HEK293 (cell line): ENCODE results near the gene MCF2L.

Experiments
- GLIS2 ChIP-seq: fragments of 450-650 bp; formaldehyde crosslinking; IDR thresholded peaks from 2 replicates; pipeline ENCODE4 v1.5.1; 2016; ENCODE audit warnings: missing biosample characterization, missing genetic modification characterization
- MYNN ChIP-seq: fragments of 450-650 bp; formaldehyde crosslinking; IDR thresholded peaks from 2 replicates; pipeline ENCODE4 v1.5.1; 2016; ENCODE audit warnings: missing biosample characterization, missing genetic modification characterization, borderline replicate concordance
- SCRT2 ChIP-seq: fragments of 450-650 bp; formaldehyde crosslinking; IDR thresholded peaks from 2 replicates; pipeline ENCODE4 v1.5.1; 2016; ENCODE audit warnings: missing biosample characterization, missing genetic modification characterization
- SP7 ChIP-seq: fragments of 450-650 bp; formaldehyde crosslinking; IDR thresholded peaks from 2 replicates; pipeline ENCODE4 v1.5.1; 2016; ENCODE audit warnings: missing biosample characterization, missing genetic modification characterization
- YY2 ChIP-seq: fragments of 450-650 bp; formaldehyde crosslinking; IDR thresholded peaks from 2 replicates; pipeline ENCODE4 v1.5.1; 2016; ENCODE audit warnings: missing biosample characterization, missing genetic modification characterization
- ZFP41 ChIP-seq: fragments of 450-650 bp; formaldehyde crosslinking; IDR thresholded peaks from 2 replicates; pipeline ENCODE4 v1.5.1; 2016; ENCODE audit warnings: missing biosample characterization, missing genetic modification characterization, borderline replicate concordance
- ZNF169 ChIP-seq: fragments of 450-650 bp; formaldehyde crosslinking; IDR thresholded peaks from 2 replicates; pipeline ENCODE4 v1.5.1; 2016; ENCODE audit warnings: missing biosample characterization, missing genetic modification characterization
- ZNF174 ChIP-seq: fragments of 450-650 bp; formaldehyde crosslinking; IDR thresholded peaks from 2 replicates; pipeline ENCODE4 v1.5.0; 2017; ENCODE audit warnings: missing biosample characterization, mild to moderate bottlenecking, missing genetic modification characterization
- ZNF2 ChIP-seq: fragments of 450-650 bp; formaldehyde crosslinking; IDR thresholded peaks from 2 replicates; pipeline ENCODE4 v1.5.1; 2016; ENCODE audit warnings: missing biosample characterization, missing genetic modification characterization
- ZNF274 ChIP-seq, 2 experiments: fragments of 200-500 bp in 1 of 2; fragments of 450-650 bp in 1 of 2; sonication (Bioruptor generic) in 1 of 2; formaldehyde crosslinking in 1 of 2; IDR thresholded peaks; 2 replicates each; pipeline versions ENCODE4 v1.5.1 to v1.6.1; 2014 to 2016; ENCODE audit warnings: borderline replicate concordance in 1 of 2, inconsistent platforms in 1 of 2, low read length in 1 of 2, missing biosample characterization in 1 of 2, missing genetic modification characterization in 1 of 2
- ZNF394 ChIP-seq: fragments of 450-650 bp; formaldehyde crosslinking; IDR thresholded peaks from 2 replicates; pipeline ENCODE4 v1.5.1; 2016; ENCODE audit warnings: missing biosample characterization, missing genetic modification characterization, mild to moderate bottlenecking, moderate library complexity, borderline replicate concordance
- ZNF423 ChIP-seq: fragments of 450-650 bp; formaldehyde crosslinking; IDR thresholded peaks from 2 replicates; pipeline ENCODE4 v1.5.1; 2016; ENCODE audit warnings: missing biosample characterization, missing genetic modification characterization
- ZNF48 ChIP-seq: fragments of 450-650 bp; formaldehyde crosslinking; IDR thresholded peaks from 2 replicates; pipeline ENCODE4 v1.5.1; 2016; ENCODE audit warnings: missing biosample characterization, missing genetic modification characterization
- ZNF514 ChIP-seq: fragments of 450-650 bp; formaldehyde crosslinking; IDR thresholded peaks from 2 replicates; pipeline ENCODE4 v1.5.1; 2016; ENCODE audit warnings: missing biosample characterization, missing genetic modification characterization
- ZNF585B ChIP-seq: fragments of 450-650 bp; formaldehyde crosslinking; IDR thresholded peaks from 2 replicates; pipeline ENCODE4 v1.5.1; 2016; ENCODE audit warnings: missing biosample characterization, missing genetic modification characterization
- ZNF596 ChIP-seq: fragments of 450-650 bp; IDR thresholded peaks from 2 replicates; pipeline ENCODE4 v1.5.0; 2018; ENCODE audit warnings: missing biosample characterization, mild to moderate bottlenecking, missing genetic modification characterization, moderate library complexity
- ZNF600 ChIP-seq: fragments of 450-650 bp; formaldehyde crosslinking; IDR thresholded peaks from 2 replicates; pipeline ENCODE4 v1.5.1; 2016; ENCODE audit warnings: missing biosample characterization, missing genetic modification characterization
- ZNF76 ChIP-seq: fragments of 450-650 bp; formaldehyde crosslinking; IDR thresholded peaks from 2 replicates; pipeline ENCODE4; 2016; ENCODE audit warnings: low read depth, missing biosample characterization, missing genetic modification characterization, borderline replicate concordance
- TF ChIP-seq, protein P1 (sequence below): fragments of 450-650 bp; formaldehyde crosslinking; IDR thresholded peaks from 2 replicates; pipeline ENCODE4 v1.5.1; 2016; ENCODE audit warnings: missing biosample characterization, missing genetic modification characterization
- TF ChIP-seq, protein P2 (sequence below): fragments of 450-650 bp; formaldehyde crosslinking; IDR thresholded peaks from 2 replicates; pipeline ENCODE4 v1.5.1; 2016; ENCODE audit warnings: missing biosample characterization, missing genetic modification characterization
- TF ChIP-seq, protein P3 (sequence below): fragments of 450-650 bp; formaldehyde crosslinking; IDR thresholded peaks from 2 replicates; pipeline ENCODE4 v1.5.1; 2016; ENCODE audit warnings: missing biosample characterization, missing genetic modification characterization, borderline replicate concordance
- TF ChIP-seq, protein P4 (sequence below): fragments of 450-650 bp; formaldehyde crosslinking; IDR thresholded peaks from 2 replicates; pipeline ENCODE4 v1.5.1; 2017; ENCODE audit warnings: missing biosample characterization, mild to moderate bottlenecking, missing genetic modification characterization, moderate library complexity

MCF2L gene

DNA sequence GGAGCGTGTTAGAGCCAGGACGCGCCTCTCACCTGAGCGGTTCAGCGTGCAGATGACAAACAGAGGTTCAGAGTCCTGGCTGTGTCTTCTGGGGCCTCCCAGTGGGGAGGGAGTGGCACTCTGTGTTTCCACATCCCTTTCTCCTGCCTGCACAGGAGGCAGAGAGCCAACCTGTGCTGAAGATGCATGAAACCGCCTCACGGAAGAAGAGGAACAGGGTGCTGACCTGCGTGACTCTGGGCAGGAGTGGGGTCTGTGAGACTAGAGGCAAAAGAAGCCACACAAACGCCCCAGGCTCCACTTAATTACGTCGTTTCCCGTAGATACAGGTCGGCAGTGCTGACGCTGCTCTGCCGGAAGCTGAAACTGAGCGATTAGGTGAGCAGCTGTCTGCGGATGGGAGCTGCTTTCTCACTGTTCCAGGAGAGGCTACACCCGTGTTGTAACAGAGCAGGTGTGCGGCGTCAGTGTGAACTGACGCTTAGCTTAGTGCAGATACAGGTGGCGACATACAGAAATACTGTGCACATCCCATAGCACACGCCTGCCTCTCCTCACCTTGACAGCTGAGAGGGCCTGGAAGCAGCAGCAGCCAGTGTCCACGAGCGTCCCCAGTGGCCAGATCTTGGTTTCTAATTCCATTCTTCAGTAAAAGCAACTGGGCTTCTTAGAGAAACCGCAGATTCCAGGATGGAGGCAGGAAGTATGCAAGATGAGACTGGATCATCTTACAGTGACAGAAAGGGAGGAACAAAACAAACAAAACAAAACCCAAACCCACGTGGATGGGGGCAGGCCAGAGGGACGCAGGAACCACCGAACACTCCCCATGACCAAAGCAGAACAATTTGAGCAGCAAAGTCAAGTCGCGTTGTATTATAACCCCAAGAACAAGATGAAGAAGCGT lies 37.7 kb upstream of the MCF2L start (continued):
- TF ChIP-seq YY2 (tag by site-specific recombination) (no peak), ZNF169 (tag by site-specific recombination) (no peak), ZNF2 (tag by site-specific recombination) (peak; percentile 48; the same call in 1 of the 2 replicates), ZNF274 (IDR thresholded peaks at IDR 0.05; ENCODE audit: low read length) (no peak), ZNF274 (tag by site-specific recombination; IDR thresholded peaks at IDR 0.05; ENCODE audit: borderline replicate concordance) (no peak), GLIS2 (tag by site-specific recombination) (no peak), ZNF596 (tag by site-specific recombination) (no peak), MYNN (tag by site-specific recombination) (no peak), ZNF48 (tag by site-specific recombination) (no peak), SCRT2 (tag by site-specific recombination) (peak; percentile 69), ZNF600 (peak; percentile 72), ZNF423 (tag by site-specific recombination) (no peak), ZNF394 (tag by site-specific recombination) (peak; percentile 89), SP7 (tag by site-specific recombination) (peak; percentile 70), ZNF514 (tag by site-specific recombination) (no peak), ZNF76 (no peak), ZFP41 (tag by site-specific recombination) (no peak), ZNF585B (tag by site-specific recombination) (no peak), ZNF174 (tag by site-specific recombination) (no peak)
- TF ChIP-seq, protein P1, sequence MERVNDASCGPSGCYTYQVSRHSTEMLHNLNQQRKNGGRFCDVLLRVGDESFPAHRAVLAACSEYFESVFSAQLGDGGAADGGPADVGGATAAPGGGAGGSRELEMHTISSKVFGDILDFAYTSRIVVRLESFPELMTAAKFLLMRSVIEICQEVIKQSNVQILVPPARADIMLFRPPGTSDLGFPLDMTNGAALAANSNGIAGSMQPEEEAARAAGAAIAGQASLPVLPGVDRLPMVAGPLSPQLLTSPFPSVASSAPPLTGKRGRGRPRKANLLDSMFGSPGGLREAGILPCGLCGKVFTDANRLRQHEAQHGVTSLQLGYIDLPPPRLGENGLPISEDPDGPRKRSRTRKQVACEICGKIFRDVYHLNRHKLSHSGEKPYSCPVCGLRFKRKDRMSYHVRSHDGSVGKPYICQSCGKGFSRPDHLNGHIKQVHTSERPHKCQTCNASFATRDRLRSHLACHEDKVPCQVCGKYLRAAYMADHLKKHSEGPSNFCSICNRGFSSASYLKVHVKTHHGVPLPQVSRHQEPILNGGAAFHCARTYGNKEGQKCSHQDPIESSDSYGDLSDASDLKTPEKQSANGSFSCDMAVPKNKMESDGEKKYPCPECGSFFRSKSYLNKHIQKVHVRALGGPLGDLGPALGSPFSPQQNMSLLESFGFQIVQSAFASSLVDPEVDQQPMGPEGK (tag by site-specific recombination), result 0 out of 2 replicates have a peak, but pooled peaks have one; percentile 11
- TF ChIP-seq, protein P2, sequence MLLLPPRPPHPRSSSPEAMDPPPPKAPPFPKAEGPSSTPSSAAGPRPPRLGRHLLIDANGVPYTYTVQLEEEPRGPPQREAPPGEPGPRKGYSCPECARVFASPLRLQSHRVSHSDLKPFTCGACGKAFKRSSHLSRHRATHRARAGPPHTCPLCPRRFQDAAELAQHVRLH (tag by site-specific recombination), result no peak
- TF ChIP-seq, protein P3, sequence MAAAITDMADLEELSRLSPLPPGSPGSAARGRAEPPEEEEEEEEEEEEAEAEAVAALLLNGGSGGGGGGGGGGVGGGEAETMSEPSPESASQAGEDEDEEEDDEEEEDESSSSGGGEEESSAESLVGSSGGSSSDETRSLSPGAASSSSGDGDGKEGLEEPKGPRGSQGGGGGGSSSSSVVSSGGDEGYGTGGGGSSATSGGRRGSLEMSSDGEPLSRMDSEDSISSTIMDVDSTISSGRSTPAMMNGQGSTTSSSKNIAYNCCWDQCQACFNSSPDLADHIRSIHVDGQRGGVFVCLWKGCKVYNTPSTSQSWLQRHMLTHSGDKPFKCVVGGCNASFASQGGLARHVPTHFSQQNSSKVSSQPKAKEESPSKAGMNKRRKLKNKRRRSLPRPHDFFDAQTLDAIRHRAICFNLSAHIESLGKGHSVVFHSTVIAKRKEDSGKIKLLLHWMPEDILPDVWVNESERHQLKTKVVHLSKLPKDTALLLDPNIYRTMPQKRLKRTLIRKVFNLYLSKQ (tag by site-specific recombination), result no peak
- TF ChIP-seq, protein P4, sequence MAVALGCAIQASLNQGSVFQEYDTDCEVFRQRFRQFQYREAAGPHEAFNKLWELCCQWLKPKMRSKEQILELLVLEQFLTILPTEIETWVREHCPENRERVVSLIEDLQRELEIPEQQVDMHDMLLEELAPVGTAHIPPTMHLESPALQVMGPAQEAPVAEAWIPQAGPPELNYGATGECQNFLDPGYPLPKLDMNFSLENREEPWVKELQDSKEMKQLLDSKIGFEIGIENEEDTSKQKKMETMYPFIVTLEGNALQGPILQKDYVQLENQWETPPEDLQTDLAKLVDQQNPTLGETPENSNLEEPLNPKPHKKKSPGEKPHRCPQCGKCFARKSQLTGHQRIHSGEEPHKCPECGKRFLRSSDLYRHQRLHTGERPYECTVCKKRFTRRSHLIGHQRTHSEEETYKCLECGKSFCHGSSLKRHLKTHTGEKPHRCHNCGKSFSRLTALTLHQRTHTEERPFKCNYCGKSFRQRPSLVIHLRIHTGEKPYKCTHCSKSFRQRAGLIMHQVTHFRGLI (tag by site-specific recombination), result no peak
